PC-3 (cell line): ENCODE measurements around the gene CPEB1. TPM values are rescaled to one million over a fixed set of nuclear protein-coding genes. Genes with fewer than 3 reads are reported as not detected.

Experiments
- ATAC-seq: fragments of 200-7000 bp; cut with Tn5 transposase; 2 replicates; pipeline ENCODE4 v1.9.1; 2020; ENCODE audit warnings: mild to moderate bottlenecking, moderate library complexity
- BruUV-seq: library from RNA; stranded (reverse); fragments of 400-500 nt; replicated peaks from 2 replicates; lab custom pipeline; 2021; lab: Mats Ljungman, UMichigan
- CTCF ChIA-PET: fragments of 300-600 bp; sonication (Branson Sonifier 250); formaldehyde crosslinking; loops from one replicate; lab custom pipeline; 2022; ENCODE audit warnings: antibody characterized with exemption; lab: Charles Lee
- POLR2A ChIA-PET: fragments of 300-600 bp; sonication (Branson Sonifier 250); formaldehyde crosslinking; loops from one replicate; lab custom pipeline; 2022; ENCODE audit warnings: antibody characterized with exemption; ENCODE audit not compliant: unreplicated experiment; lab: Charles Lee
- DNase-seq: peaks from one replicate; pipeline ENCODE4 v3.0.0-alpha.2; 2015
- H2AFZ ChIP-seq: fragments of 300-600 bp; sonication (generic); 2 replicates; pipeline ENCODE4 v1.6.0; 2016; ENCODE audit warnings: antibody characterized with exemption, low read length
- H3F3A ChIP-seq: fragments of 300-600 bp; sonication (generic); one replicate; pipeline ENCODE4 v1.6.0; 2017; ENCODE audit warnings: antibody characterized with exemption, low read length, control low read depth, mild to moderate bottlenecking; ENCODE audit not compliant: unreplicated experiment
- H3K27ac ChIP-seq: fragments of 300-600 bp; sonication (generic); 2 replicates; pipeline ENCODE4 v1.5.1; 2016; ENCODE audit warnings: mild to moderate bottlenecking, low read length
- H3K27me3 ChIP-seq: fragments of 300-600 bp; sonication (generic); 2 replicates; pipeline ENCODE4 v1.6.1; 2016; ENCODE audit warnings: low read length, mixed read lengths
- H3K36me3 ChIP-seq: fragments of 300-600 bp; sonication (generic); 2 replicates; pipeline ENCODE4 v1.6.1; 2016; ENCODE audit warnings: low read depth, mixed run types, low read length, mixed read lengths
- H3K4me1 ChIP-seq: fragments of 300-600 bp; sonication (generic); 2 replicates; pipeline ENCODE4 v1.5.1; 2016; ENCODE audit warnings: low read length; ENCODE audit not compliant: insufficient read depth
- H3K4me2 ChIP-seq: fragments of 300-600 bp; sonication (generic); 2 replicates; pipeline ENCODE4 v1.6.0; 2016; ENCODE audit warnings: low read length
- H3K4me3 ChIP-seq: fragments of 300-600 bp; sonication (generic); 2 replicates; pipeline ENCODE4 v1.5.1; 2016; ENCODE audit warnings: mild to moderate bottlenecking, low read length, mixed read lengths
- H3K79me2 ChIP-seq: fragments of 300-600 bp; sonication (generic); 2 replicates; pipeline ENCODE4 v1.6.1; 2017; ENCODE audit warnings: low read length, mixed read lengths
- H3K9ac ChIP-seq: fragments of 300-600 bp; sonication (generic); 2 replicates; pipeline ENCODE4 v1.6.0; 2016; ENCODE audit warnings: mild to moderate bottlenecking, low read length
- H3K9me2 ChIP-seq: fragments of 300-600 bp; sonication (generic); replicated peaks from 2 replicates; pipeline ENCODE4 v1.6.1; 2016; ENCODE audit warnings: mixed run types, low read length, mixed read lengths
- H3K9me3 ChIP-seq: fragments of 300-600 bp; sonication (generic); 2 replicates; pipeline ENCODE4 v1.6.1; 2016; ENCODE audit warnings: low read length, mixed read lengths
- H4K20me1 ChIP-seq: fragments of 300-600 bp; sonication (generic); 2 replicates; pipeline ENCODE4 v1.6.1; 2016; ENCODE audit warnings: low read length, mixed read lengths
- EZH2 ChIP-seq: fragments of 300-600 bp; sonication (generic); IDR thresholded peaks from one replicate; pipeline ENCODE4 v1.6.1; 2017; ENCODE audit warnings: antibody characterized with exemption, mild to moderate bottlenecking, low read length; ENCODE audit not compliant: unreplicated experiment
- EZH2phosphoT487 ChIP-seq: fragments of 300-600 bp; sonication (generic); IDR thresholded peaks from 2 replicates; pipeline ENCODE4 v1.6.1; 2018; ENCODE audit warnings: mild to moderate bottlenecking, antibody characterized with exemption, low read length, borderline replicate concordance
- intact Hi-C: fragments of 100-400 bp; cut with micrococcal nuclease; formaldehyde crosslinking; loops from 2 replicates; pipeline ENCODE4 v1.9.0; 2023
- total RNA-seq: library from RNA; depleted of rRNA; stranded (reverse); fragments of >200 nt; gene quantifications from 2 replicates; pipeline ENCODE4 v1.2.3, GENCODE V29; 2014
- TF ChIP-seq, protein P1 (sequence below): fragments of 300-600 bp; sonication (generic); conservative IDR thresholded peaks from 2 replicates; pipeline ENCODE4 v1.5.1; 2017; ENCODE audit warnings: antibody characterized with exemption, low read depth, mild to moderate bottlenecking, low read length

The CPEB1 gene
- total RNA-seq, 1 experiment from 2014 or later = 3.3 TPM

DNA sequence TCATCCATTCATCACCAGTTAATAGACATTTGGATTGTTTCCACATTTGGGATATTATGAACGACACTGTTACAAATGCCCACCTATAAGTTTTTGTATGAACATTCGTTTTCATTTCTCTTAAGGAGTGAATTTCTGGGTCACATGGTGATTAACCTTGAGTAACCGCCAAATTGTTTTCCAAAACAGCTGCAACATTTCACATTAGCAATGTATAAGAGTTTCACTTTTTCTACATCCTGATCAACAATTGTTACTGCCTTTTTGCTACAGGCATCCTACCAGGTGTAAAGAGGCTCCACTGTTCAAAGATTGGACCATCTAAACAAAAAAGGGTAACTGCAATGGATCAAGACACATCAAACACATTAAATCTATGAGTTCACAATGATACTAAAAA is 52.0 kb downstream of the CPEB1 start:
- intact Hi-C loops = no loop called here
- no peaks in the 10 kb centered on the region for H3K36me3 ChIP-seq
- no peak overlapping the region for H3K9ac ChIP-seq
- H3K4me2 ChIP-seq = no peak overlapping the region
- H3K27ac ChIP-seq = no peak overlapping the region
- ATAC-seq (no peak), DNase-seq (no peak)
- H3F3A ChIP-seq = no peaks in the 10 kb centered on the region
- H2AFZ ChIP-seq = no peak overlapping the region
- no peak overlapping the region for H3K4me3 ChIP-seq
- POLR2A ChIA-PET = no interaction called here
- H3K27me3 ChIP-seq = peaks cover 34% of the 10 kb centered on the region
- no peaks in the 10 kb centered on the region for H3K4me1 ChIP-seq
- H3K79me2 ChIP-seq = no peaks in the 10 kb centered on the region
- no peaks in the 10 kb centered on the region for H4K20me1 ChIP-seq
- CTCF ChIA-PET = no interaction called here
- BruUV-seq = no TSS peak
- H3K9me3 ChIP-seq = no peaks in the 10 kb centered on the region
- TF ChIP-seq EZH2phosphoT487 (no peak), EZH2 (no peak)
- TF ChIP-seq, protein P1, sequence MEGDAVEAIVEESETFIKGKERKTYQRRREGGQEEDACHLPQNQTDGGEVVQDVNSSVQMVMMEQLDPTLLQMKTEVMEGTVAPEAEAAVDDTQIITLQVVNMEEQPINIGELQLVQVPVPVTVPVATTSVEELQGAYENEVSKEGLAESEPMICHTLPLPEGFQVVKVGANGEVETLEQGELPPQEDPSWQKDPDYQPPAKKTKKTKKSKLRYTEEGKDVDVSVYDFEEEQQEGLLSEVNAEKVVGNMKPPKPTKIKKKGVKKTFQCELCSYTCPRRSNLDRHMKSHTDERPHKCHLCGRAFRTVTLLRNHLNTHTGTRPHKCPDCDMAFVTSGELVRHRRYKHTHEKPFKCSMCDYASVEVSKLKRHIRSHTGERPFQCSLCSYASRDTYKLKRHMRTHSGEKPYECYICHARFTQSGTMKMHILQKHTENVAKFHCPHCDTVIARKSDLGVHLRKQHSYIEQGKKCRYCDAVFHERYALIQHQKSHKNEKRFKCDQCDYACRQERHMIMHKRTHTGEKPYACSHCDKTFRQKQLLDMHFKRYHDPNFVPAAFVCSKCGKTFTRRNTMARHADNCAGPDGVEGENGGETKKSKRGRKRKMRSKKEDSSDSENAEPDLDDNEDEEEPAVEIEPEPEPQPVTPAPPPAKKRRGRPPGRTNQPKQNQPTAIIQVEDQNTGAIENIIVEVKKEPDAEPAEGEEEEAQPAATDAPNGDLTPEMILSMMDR = no peak
- no peaks in the 10 kb centered on the region for H3K9me2 ChIP-seq

DNA sequence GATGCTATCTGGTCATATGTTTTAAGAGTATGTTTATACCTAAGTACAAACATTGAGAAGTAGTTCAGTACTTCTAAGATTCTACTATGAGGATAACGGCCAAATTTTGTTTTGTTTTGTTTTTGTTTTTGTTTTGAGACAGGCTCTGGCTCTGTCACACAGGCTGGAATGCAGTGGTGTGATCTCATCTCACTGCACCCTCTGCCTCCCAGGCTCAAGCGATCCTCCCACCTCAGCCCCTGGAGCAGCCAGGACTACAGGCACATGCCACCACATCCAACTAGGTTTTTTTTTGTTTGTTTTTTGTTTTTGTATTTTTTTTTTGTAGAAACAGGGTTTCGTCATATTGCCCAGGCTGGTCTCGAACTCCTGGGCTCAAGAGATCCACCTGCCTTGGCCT is 59.4 kb downstream of the CPEB1 start:
- POLR2A ChIA-PET = interaction anchor here (0.7 kb wide), 1 partner anchor 56 kb away, joined by 4 read pairs; no protein-coding TSS in a partner anchor
- intact Hi-C loops = no loop called here
- TF ChIP-seq, protein P1 = no peak
- TF ChIP-seq EZH2 (no peak), EZH2phosphoT487 (no peak)

DNA sequence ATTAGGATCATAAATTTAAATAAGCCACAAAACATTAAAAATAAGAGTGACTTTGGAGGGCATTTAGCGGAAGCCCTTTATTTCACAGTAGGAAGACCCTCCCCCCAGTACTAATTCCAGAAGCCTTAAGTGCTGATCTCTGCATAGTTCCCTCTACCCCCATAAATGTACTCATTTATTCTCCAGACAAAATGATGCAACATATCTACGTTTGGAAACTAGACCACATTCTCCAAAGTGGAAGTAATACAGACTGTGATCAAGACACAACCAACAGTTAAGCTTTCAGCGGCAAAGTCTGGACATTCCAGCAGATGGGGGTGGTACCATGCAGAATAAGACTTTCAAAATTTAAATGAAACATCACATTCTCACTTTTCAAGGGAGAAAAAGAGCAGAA is 62.1 kb downstream of the CPEB1 start:
- no peaks in the 10 kb centered on the region for H3F3A ChIP-seq
- H3K9me3 ChIP-seq = no peaks in the 10 kb centered on the region
- no peaks in the 10 kb centered on the region for H3K79me2 ChIP-seq
- DNase-seq (no peak), ATAC-seq (no peak)
- H3K9ac ChIP-seq = no peak overlapping the region
- peaks cover 47% of the 10 kb centered on the region for H3K27me3 ChIP-seq
- TF ChIP-seq EZH2 (no peak), EZH2phosphoT487 (no peak)
- TF ChIP-seq, protein P1 = no peak
- H3K36me3 ChIP-seq = no peaks in the 10 kb centered on the region
- no peak overlapping the region for H3K4me3 ChIP-seq
- no peak overlapping the region for H2AFZ ChIP-seq
- H4K20me1 ChIP-seq = no peaks in the 10 kb centered on the region
- no peaks in the 10 kb centered on the region for H3K9me2 ChIP-seq
- no TSS peak for BruUV-seq
- H3K4me2 ChIP-seq = no peak overlapping the region
- intact Hi-C loops = no loop called here
- no peaks in the 10 kb centered on the region for H3K4me1 ChIP-seq
- ChIA-PET CTCF (no interaction called here), POLR2A (no interaction called here)
- no peak overlapping the region for H3K27ac ChIP-seq

More for the DNA sequence above, 59.4 kb downstream of the CPEB1 start:
- H3K4me2 ChIP-seq = no peak overlapping the region
- H2AFZ ChIP-seq = no peak overlapping the region
- no peaks in the 10 kb centered on the region for H4K20me1 ChIP-seq
- H3K9ac ChIP-seq = no peak overlapping the region
- H3K79me2 ChIP-seq = no peaks in the 10 kb centered on the region
- no peaks in the 10 kb centered on the region for H3K9me3 ChIP-seq
- H3K36me3 ChIP-seq = no peaks in the 10 kb centered on the region
- no peak overlapping the region for H3K27ac ChIP-seq
- H3K27me3 ChIP-seq = peaks cover 38% of the 10 kb centered on the region
- DNase-seq (no peak), ATAC-seq (no peak)
- CTCF ChIA-PET = no interaction called here
- no TSS peak for BruUV-seq
- no peaks in the 10 kb centered on the region for H3F3A ChIP-seq
- H3K4me1 ChIP-seq = no peaks in the 10 kb centered on the region
- no peaks in the 10 kb centered on the region for H3K9me2 ChIP-seq
- H3K4me3 ChIP-seq = no peak overlapping the region
